ENCODE measurements around the gene SFXN2.
"Not testable (repeated sequence)": the region's sequence is repeated elsewhere in the genome, so short reads cannot be mapped to it uniquely, and the experiment has no call there.

Gene SFXN2

GRCh38 chr10:102732661-102733060 is 18.2 kb downstream of the SFXN2 start:
- FAIRE-seq = no peak
- TF ChIP-seq, protein P1, sequence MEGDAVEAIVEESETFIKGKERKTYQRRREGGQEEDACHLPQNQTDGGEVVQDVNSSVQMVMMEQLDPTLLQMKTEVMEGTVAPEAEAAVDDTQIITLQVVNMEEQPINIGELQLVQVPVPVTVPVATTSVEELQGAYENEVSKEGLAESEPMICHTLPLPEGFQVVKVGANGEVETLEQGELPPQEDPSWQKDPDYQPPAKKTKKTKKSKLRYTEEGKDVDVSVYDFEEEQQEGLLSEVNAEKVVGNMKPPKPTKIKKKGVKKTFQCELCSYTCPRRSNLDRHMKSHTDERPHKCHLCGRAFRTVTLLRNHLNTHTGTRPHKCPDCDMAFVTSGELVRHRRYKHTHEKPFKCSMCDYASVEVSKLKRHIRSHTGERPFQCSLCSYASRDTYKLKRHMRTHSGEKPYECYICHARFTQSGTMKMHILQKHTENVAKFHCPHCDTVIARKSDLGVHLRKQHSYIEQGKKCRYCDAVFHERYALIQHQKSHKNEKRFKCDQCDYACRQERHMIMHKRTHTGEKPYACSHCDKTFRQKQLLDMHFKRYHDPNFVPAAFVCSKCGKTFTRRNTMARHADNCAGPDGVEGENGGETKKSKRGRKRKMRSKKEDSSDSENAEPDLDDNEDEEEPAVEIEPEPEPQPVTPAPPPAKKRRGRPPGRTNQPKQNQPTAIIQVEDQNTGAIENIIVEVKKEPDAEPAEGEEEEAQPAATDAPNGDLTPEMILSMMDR (IDR thresholded peaks at IDR 0.05; ENCODE audit: insufficient read depth, missing control alignments) = no peak

DNA sequence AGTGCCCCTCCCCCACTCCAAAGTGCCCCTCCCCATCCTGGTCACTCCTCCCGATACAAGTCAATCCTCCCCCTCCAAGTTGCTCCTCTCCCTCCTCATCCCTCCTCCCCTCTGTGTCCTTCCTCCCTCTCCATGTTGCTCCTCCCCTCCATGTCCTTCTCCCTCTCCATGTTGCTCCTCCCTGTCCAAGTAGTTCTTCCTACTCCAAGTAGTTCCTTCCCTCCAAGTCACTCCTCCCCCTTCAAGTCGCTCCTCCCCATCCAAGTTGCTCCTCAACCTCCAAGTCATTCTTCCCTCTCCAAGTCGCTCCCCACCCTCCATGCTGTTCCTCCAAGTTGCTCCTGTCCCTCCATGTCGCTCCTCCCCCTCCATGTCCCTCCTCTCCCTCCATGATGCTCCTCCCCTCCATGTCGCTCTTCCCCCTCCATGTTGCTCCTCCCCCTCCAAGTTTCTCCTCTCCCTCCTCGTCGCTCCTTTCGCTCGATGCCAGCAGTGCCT is 20.7 kb downstream of the SFXN2 start:
- no peak for FAIRE-seq
- TF ChIP-seq, protein P1 (IDR thresholded peaks at IDR 0.05; ENCODE audit: insufficient read depth, missing control alignments) = no peak
- DNase-seq (ENCODE audit: insufficient read length, low spot score) = no peak

More at GRCh38 chr10:102732661-102733060, 18.2 kb downstream of the SFXN2 start:
- DNase-seq (ENCODE audit: insufficient read length, low spot score) = no peak

DNA sequence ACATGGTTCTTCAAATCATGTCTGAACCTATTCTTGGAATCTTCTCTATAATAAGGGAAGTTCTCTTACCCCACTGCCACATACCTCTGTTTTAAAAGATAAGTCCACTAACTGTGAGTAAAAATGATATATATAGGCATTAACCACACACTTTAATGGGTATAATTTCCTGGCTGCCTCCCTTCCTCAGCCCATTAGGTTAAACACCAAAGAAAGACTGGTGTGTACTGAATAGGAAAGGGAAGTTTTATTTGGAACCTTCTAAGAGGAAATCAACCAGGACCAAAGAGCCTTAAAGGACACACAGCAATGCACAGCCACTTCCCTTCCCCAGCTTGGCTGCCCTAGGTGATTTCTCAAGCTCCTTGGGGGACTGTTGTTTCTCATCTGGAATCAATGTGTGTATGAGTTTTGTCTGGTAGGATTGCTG is 24.3 kb downstream of the SFXN2 start:
- DNase-seq (ENCODE audit: insufficient read length, low spot score) (no peak), FAIRE-seq (no peak)
- TF ChIP-seq, protein P1 (IDR thresholded peaks at IDR 0.05; ENCODE audit: insufficient read depth, missing control alignments) = no peak

DNA sequence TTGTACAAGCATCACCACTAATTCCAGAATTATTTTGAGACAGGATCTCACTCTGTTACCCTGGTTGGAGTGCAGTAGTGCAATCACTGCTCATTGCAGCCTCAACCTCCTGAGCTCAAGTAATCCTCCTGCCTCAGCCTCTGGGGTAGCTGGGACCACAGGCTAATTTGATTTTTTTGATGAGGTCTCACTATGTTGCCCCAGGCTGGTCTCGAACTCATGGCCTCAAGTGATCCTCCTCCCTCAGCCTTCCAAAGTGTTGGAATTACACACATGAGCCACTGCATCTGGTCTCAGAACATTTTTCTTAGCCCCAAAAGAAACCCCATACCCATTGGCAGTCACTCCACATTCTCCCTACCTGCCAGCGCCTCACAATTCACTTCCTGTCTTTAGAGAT is 25.8 kb downstream of the SFXN2 start:
- DNase-seq (ENCODE audit: insufficient read length, low spot score) = no peak
- TF ChIP-seq, protein P1 (IDR thresholded peaks at IDR 0.05; ENCODE audit: insufficient read depth, missing control alignments) = no peak
- FAIRE-seq = no peak

- FAIRE-seq = no peak
- DNase-seq (ENCODE audit: insufficient read length, low spot score) = no peak
- TF ChIP-seq, protein P1 (IDR thresholded peaks at IDR 0.05; ENCODE audit: insufficient read depth, missing control alignments) = no peak
These were observed 27.3 kb downstream of the SFXN2 start for GRCh38 chr10:102741726-102742237.

DNA sequence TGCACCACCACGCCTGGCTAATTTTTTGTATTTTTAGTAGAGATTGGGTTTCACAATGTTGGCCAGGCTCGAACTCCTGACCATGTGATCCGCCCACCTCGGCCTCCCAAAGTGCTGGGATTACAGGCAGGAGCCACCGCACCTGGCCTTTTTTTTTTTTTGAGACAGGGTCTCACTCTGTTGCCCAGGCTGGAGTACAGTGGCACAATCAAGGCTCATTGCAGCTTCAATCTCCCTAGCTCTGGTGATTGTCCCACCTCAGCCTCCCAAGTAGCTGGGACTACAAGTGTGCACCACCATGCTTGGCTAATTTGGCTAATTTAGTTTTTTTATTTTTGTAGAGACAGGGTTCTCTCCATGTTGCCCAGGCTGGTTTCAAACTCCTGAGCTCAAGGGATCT is 27.9 kb downstream of the SFXN2 start:
- FAIRE-seq; DNase-seq (ENCODE audit: insufficient read length, low spot score): not testable (repeated sequence)

DNA sequence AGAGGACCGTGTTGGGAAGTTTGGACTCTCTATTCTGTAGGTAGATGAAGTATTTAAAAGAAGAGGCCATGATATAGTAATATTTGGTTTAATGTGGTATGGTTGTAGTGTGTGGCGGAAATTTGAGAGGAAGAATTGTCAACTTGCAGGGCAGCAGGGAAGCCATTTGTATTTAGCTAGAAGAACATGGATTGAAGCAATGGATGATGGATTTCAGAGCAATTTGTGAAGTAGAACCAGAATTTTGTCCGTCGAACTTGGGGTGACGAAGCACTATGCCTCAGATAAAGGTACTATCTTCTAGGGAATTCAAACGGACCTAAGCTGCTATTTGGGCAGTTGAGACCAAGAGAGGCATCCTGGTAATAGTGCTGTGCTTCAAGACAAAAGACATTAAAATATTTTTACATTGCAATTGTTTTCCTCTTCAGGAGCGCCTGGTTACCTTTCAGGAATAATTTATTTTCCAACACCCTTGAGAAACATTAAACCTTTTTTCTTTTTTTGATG is 28.7 kb downstream of the SFXN2 start:
- TF ChIP-seq, protein P1 (IDR thresholded peaks at IDR 0.05; ENCODE audit: insufficient read depth, missing control alignments) = no peak
- FAIRE-seq (no peak), DNase-seq (ENCODE audit: insufficient read length, low spot score) (no peak)
